ENCODE measurements around the gene ROCK1. TPM values are rescaled to one million over a fixed set of nuclear protein-coding genes. Genes with fewer than 3 reads are reported as not detected.
"Not testable (repeated sequence)": the region's sequence is repeated elsewhere in the genome, so short reads cannot be mapped to it uniquely, and the experiment has no call there.

ROCK1 gene
- total RNA-seq, 2 donors from 2014 or later, result 95.4 to 108 TPM

DNA sequence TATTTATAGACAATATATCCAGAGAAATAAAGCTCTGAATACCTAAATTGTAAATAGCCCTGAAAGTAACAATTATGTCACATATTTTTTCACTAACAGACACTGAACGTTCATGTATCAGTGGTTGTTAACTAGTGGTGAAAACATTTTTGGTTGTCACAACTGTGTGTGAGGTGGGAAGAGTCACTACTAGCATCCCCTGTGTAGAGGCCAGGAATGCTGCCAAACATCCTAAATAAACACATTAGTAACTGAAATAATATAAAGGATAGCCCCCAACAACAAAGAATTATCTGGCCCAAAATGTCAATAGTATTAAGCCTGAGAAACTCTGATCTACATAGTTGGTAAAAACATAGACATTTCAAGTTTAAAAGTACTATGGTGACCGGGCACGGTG is 64.5 kb downstream of the ROCK1 start:
- peaks cover 37 to 67% of the 10 kb centered on the region in 2 donors for H3K4me1 ChIP-seq (ENCODE audit: control insufficient read depth in 1 of 2, low read depth in 2 of 2)
- no peak for DNase-seq (ENCODE audit: low spot score)
- H3K4me3 ChIP-seq, result no peak overlapping the region
- no peaks in the 10 kb centered on the region for H3K27me3 ChIP-seq (replicated peaks; ENCODE audit: insufficient read depth)
- no peaks in the 10 kb centered on the region for H3K9me3 ChIP-seq
- peak overlapping the region in 1 of 2 donors; percentile 5 for H3K27ac ChIP-seq
- no peaks in the 10 kb centered on the region for H3K36me3 ChIP-seq
- no peak for ATAC-seq (ENCODE audit: insufficient number of reproducible peaks, low FRiP score, low read depth)
- TF ChIP-seq, protein P1, sequence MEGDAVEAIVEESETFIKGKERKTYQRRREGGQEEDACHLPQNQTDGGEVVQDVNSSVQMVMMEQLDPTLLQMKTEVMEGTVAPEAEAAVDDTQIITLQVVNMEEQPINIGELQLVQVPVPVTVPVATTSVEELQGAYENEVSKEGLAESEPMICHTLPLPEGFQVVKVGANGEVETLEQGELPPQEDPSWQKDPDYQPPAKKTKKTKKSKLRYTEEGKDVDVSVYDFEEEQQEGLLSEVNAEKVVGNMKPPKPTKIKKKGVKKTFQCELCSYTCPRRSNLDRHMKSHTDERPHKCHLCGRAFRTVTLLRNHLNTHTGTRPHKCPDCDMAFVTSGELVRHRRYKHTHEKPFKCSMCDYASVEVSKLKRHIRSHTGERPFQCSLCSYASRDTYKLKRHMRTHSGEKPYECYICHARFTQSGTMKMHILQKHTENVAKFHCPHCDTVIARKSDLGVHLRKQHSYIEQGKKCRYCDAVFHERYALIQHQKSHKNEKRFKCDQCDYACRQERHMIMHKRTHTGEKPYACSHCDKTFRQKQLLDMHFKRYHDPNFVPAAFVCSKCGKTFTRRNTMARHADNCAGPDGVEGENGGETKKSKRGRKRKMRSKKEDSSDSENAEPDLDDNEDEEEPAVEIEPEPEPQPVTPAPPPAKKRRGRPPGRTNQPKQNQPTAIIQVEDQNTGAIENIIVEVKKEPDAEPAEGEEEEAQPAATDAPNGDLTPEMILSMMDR (IDR thresholded peaks at IDR 0.05), result no peak

DNA sequence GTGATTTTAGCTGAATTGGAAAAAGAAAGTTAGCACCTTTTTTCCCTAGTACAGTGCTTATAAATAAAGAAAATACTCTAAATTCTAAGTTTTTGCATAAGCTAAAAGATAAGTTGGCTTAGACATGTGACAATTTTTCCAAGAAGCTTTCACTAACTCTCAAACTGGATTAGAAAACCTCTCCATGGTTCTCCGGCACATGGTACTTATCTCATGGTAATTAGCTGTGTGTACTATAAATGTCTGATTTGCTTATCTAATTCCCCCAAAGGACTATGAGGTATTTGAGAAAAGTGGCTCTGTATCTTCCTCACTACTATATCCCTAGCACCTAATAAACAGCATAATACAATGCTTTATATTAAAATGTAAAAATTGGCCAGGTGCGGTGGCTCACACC is 71.1 kb downstream of the ROCK1 start:
- DNase-seq (ENCODE audit: low spot score) (no peak), ATAC-seq (ENCODE audit: insufficient number of reproducible peaks, low FRiP score, low read depth) (no peak)
- peaks cover 8 to 34% of the 10 kb centered on the region in 2 donors for H3K4me1 ChIP-seq (ENCODE audit: control insufficient read depth in 1 of 2, low read depth in 2 of 2)
- TF ChIP-seq, protein P1 (IDR thresholded peaks at IDR 0.05), result no peak
- peaks cover 7% of the 10 kb centered on the region for H3K36me3 ChIP-seq
- H3K27me3 ChIP-seq (replicated peaks; ENCODE audit: insufficient read depth), result no peaks in the 10 kb centered on the region
- no peak overlapping the region for H3K27ac ChIP-seq
- no peaks in the 10 kb centered on the region for H3K9me3 ChIP-seq
- no peak overlapping the region for H3K4me3 ChIP-seq

DNA sequence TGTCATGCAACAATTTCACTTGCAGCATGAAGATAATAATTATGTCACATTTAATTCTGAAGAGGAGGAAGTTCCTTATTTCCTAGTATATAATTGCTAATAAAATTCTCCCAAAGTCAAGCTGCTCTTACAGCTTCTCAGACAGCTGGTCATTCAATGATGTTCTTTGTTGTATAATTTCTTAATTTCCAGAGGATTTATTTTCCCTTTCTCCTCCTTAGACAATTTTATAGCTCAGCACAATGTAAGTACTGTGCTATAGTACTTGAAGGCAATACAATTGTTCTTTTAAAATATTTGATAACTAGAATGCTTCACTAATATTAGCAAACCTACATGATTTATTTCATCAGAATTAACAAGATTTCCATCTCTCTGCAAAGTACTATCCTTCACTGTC is 73.4 kb downstream of the ROCK1 start:
- Histone ChIP-seq H3K9me3 (no peaks in the 10 kb centered on the region), H3K4me3 (no peak overlapping the region), H3K27me3 (replicated peaks; ENCODE audit: insufficient read depth) (no peaks in the 10 kb centered on the region), H3K4me1 (ENCODE audit: control insufficient read depth in 1 of 2, low read depth in 2 of 2) (peaks cover 0 to 16% of the 10 kb centered on the region in 2 donors), H3K36me3 (peaks cover 9% of the 10 kb centered on the region), H3K27ac (no peak overlapping the region)
- DNase-seq (ENCODE audit: low spot score), result no peak
- TF ChIP-seq, protein P1 (IDR thresholded peaks at IDR 0.05), result no peak
- ATAC-seq (ENCODE audit: insufficient number of reproducible peaks, low FRiP score, low read depth), result no peak

DNA sequence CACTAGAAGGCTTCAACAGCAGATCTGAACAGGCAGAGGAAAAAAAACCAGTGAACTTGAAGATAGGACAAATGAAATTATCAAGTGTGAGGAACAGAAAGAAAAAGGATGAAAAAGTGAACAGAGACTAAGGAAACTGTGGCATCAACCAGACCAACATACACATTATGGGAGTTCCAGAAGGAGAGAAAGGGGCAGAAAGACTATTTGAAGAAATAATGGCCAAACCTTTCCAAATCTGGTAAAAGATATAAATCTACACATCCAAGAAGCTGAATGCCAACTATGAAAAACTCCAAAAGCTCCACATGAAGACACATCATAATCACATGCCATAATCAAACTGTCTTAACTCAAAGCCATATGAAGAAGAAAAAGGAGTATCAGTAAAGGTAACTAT is 79.8 kb downstream of the ROCK1 start:
- Histone ChIP-seq H3K4me3 (no peak overlapping the region), H3K9me3 (peaks cover 6% of the 10 kb centered on the region), H3K27ac (no peak overlapping the region), H3K36me3 (peaks cover 7% of the 10 kb centered on the region), H3K27me3 (replicated peaks; ENCODE audit: insufficient read depth) (no peaks in the 10 kb centered on the region), H3K4me1 (ENCODE audit: control insufficient read depth in 1 of 2, low read depth in 2 of 2) (no peaks in the 10 kb centered on the region)
- ATAC-seq (ENCODE audit: insufficient number of reproducible peaks, low FRiP score, low read depth) (no peak), DNase-seq (ENCODE audit: low spot score) (no peak)
- TF ChIP-seq, protein P1 (IDR thresholded peaks at IDR 0.05), result no peak

DNA sequence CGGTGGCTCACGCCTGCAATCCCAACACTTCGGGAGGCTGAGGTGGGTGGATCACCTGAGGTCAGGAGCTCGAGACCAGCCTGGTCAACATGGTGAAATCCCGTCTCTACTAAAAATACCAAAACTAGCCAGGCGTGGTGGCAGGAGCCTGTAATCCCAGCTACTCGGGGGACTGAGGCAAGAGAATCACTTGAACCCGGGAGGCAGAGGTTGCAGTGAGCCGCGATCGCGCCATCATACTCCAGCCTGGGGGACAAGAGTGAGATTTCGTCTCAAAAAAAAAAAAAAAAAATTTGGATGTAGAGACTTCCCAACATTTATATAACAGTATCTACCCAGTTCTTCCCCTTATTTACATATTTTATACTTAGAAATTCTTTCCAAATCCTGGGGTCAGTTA is 93.4 kb downstream of the ROCK1 start:
- H3K36me3 ChIP-seq, result peaks cover 29% of the 10 kb centered on the region
- ATAC-seq (ENCODE audit: insufficient number of reproducible peaks, low FRiP score, low read depth); H3K9me3 ChIP-seq; H3K27ac ChIP-seq; H3K27me3 ChIP-seq (replicated peaks; ENCODE audit: insufficient read depth); DNase-seq (ENCODE audit: low spot score); H3K4me3 ChIP-seq: not testable (repeated sequence)
- H3K4me1 ChIP-seq (ENCODE audit: control insufficient read depth in 1 of 2, low read depth in 2 of 2), result peaks cover 4 to 20% of the 10 kb centered on the region in 2 donors

DNA sequence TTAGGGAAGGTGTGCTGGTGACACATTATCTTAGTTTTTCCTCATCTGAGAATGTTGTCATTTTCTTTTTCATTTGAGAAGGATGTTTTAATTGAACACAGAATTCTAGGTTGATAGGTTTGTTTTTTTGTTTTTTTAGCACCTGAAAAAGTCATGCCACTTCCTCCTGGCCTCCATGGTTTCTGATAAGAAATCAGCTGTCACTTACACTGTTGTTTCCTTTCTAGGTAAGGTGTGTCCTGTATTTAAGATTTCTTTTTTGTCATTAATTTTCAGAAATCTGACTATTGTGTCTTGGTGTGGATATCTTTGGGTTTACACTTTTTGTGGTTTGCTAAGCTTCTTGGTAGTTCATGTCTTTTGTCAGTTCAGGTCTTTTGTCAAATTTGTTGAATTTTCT is 99.3 kb downstream of the ROCK1 start:
- no peak for ATAC-seq (ENCODE audit: insufficient number of reproducible peaks, low FRiP score, low read depth)
- Histone ChIP-seq H3K4me3 (no peak overlapping the region), H3K4me1 (ENCODE audit: control insufficient read depth in 1 of 2, low read depth in 2 of 2) (no peaks in the 10 kb centered on the region), H3K27ac (no peak overlapping the region), H3K27me3 (replicated peaks; ENCODE audit: insufficient read depth) (no peaks in the 10 kb centered on the region), H3K9me3 (no peaks in the 10 kb centered on the region), H3K36me3 (peaks cover 29% of the 10 kb centered on the region)
- DNase-seq (ENCODE audit: low spot score), result no peak
- TF ChIP-seq, protein P1 (IDR thresholded peaks at IDR 0.05), result no peak

Data from thoracic aorta (tissue), 2 donors.